SK-N-SH (cell line): ENCODE results near the gene LCP2.

Source experiments
- CTCF ChIP-seq: fragments of 200-600 bp; sonication (generic); IDR thresholded peaks from 2 replicates; pipeline ENCODE4 v1.6.1; 2017; ENCODE audit warnings: antibody characterized with exemption, mild to moderate bottlenecking, moderate library complexity
- EZH2phosphoT487 ChIP-seq: fragments of 200-600 bp; sonication (generic); IDR thresholded peaks from 2 replicates; pipeline ENCODE4 v1.6.1; 2017; ENCODE audit warnings: low read depth, mixed run types, mild to moderate bottlenecking, antibody characterized with exemption, moderate library complexity, borderline replicate concordance
- GABPA ChIP-seq: IDR thresholded peaks from 2 replicates; pipeline ENCODE4 v1.4.0; 2012; ENCODE audit warnings: low read depth, mild to moderate bottlenecking
- JUND ChIP-seq: IDR thresholded peaks from 2 replicates; pipeline ENCODE4 v1.4.0; 2012
- NRF1 ChIP-seq: IDR thresholded peaks from 2 replicates; pipeline ENCODE4 v1.6.1; 2012; ENCODE audit warnings: low read depth, mild to moderate bottlenecking, low read length
- POLR2AphosphoS5 ChIP-seq: IDR thresholded peaks from 2 replicates; pipeline ENCODE4 v1.6.1; 2012; ENCODE audit warnings: low read depth, low read length
- SMC3 ChIP-seq: IDR thresholded peaks from 2 replicates; pipeline ENCODE4 v1.6.1; 2012; ENCODE audit warnings: low read depth, low read length, improper control_type of control experiment
- TAF1 ChIP-seq: IDR thresholded peaks from 2 replicates; pipeline ENCODE4 v1.6.1; 2012; ENCODE audit warnings: low read depth, mild to moderate bottlenecking, low read length, moderate library complexity, borderline replicate concordance
- TEAD4 ChIP-seq: IDR thresholded peaks from 2 replicates; pipeline ENCODE4 v1.4.0; 2012; ENCODE audit warnings: mild to moderate bottlenecking, borderline replicate concordance; ENCODE audit not compliant: insufficient read depth

GRCh38 chr5:170269579-170269978 lies 28.0 kb downstream of the LCP2 start:
- TF ChIP-seq TAF1: no peak
- no peak for TF ChIP-seq CTCF
- no peak for TF ChIP-seq SMC3
- TF ChIP-seq EZH2phosphoT487: no peak
- no peak for TF ChIP-seq JUND
- no peak for TF ChIP-seq NRF1
- no peak for TF ChIP-seq TEAD4
- no peak for TF ChIP-seq GABPA
- no peak for TF ChIP-seq POLR2AphosphoS5
